GM18951 (cell line): Measurements from ENCODE around the gene COA1.
"Not testable (repeated sequence)": the region's sequence is repeated elsewhere in the genome, so short reads cannot be mapped to it uniquely, and the experiment has no call there.

ENCODE experiments used
- POLR2A ChIP-seq: IDR thresholded peaks from 4 replicates; pipeline ENCODE4 v1.6.1; 2011; ENCODE audit warnings: mild to moderate bottlenecking; ENCODE audit not compliant: insufficient read length, insufficient read depth; ENCODE audit errors: extremely low read depth
- in situ Hi-C: fragments of 300-500 bp; cut with MboI; formaldehyde crosslinking; loops from one replicate; pipeline ENCODE4 v1.12.0; 2022; ENCODE audit warnings: low sequenced_read_pairs, mixed read lengths, inconsistent platforms; ENCODE audit not compliant: unreplicated experiment

Gene COA1

DNA sequence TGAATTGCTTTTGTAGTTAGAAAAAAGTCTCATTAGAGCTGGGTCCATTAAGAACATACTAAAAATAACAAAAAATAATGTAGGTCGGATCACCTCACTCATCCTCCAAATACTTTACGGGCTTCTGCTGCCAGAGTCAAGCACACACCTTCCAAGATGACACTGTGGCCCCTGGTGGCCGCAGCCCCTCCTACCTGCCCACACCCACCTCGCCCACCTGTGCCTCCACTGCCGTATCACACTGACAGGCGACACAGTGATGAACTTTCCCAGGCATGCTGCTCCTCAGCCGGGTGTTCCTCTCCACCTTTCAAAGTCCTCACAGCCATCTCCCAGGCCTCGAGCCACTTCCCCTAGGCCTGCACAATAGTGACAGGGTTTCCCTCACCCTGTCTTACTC, 85.5 kb downstream of the COA1 start:
- in situ Hi-C loops: no loop called here
- TF ChIP-seq POLR2A: no peak

- in situ Hi-C loops: no loop called here
- TF ChIP-seq POLR2A: peak; percentile 33
Measured at GRCh38 chr7:43642897-43643630, 86.3 kb downstream of the COA1 start.

DNA sequence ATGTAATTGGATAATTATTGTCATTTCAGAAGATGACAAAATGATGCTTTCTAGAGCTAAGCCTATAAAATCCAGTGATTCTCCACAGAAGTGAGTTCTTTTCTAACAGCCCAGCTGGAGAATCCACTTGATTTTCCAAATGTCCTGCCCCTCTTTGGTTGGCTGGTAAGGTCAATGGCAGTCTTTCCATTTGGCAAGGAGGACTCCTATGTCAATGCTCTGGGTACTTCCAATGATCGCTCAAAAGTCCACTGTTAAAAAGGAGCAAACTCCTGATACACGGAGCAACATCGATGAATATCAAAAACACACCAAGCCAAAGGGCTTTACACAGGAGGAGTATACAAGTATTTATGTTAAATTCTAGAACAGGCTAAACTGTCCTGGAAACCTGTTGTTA, 88.6 kb downstream of the COA1 start:
- TF ChIP-seq POLR2A: no peak
- in situ Hi-C loops: no loop called here

- in situ Hi-C loops: no loop called here
- no peak for TF ChIP-seq POLR2A
Measured at GRCh38 chr7:43639858-43640491, 89.3 kb downstream of the COA1 start.

- no peak for TF ChIP-seq POLR2A
- in situ Hi-C loops: no loop called here
Measured at GRCh38 chr7:43637114-43637806, 92.1 kb downstream of the COA1 start.

- in situ Hi-C loops: no loop called here
- TF ChIP-seq POLR2A: no peak
Measured at GRCh38 chr7:43636093-43636492, 93.2 kb downstream of the COA1 start.

DNA sequence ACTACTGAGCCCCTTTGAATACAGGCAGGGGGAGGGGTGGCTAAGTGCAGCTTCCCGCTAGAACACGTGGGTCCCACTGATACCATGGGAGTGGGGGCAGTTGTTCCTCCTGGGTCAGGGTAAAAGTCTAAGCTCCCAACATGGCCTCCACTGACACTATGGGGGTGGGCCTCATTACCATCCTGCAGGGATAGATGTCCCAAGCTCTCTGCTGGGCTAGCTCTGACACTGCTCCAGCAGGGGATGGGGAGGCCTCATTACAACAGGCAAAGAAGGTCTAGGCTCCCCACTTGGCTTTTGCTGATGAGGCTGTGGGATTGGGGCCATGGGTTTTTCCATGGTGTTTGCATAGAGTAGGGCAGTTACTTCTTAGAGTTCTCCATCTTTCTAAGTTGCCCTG, 94.9 kb downstream of the COA1 start:
- no peak for TF ChIP-seq POLR2A
- in situ Hi-C loops: no loop called here

DNA sequence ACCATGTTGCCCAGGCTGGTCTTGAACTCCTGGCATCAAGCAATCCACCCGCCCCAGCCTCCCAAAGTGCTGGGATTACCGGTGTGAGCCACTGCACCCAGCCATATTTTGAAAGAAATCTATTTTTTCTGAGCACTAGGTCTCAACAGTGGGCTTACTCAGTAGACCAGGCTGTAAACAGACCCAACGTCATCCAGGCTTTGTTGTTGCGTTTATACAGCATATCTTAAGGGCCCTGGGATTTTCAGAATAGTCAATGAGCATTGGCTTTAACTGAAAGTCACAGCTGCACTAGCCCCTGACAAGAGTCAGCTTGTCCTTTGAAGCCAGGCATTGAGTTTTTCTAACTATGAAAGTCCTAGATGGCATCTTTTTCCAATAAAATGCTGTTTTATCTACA, 96.6 kb downstream of the COA1 start:
- no peak for TF ChIP-seq POLR2A
- in situ Hi-C loops: no loop called here

DNA sequence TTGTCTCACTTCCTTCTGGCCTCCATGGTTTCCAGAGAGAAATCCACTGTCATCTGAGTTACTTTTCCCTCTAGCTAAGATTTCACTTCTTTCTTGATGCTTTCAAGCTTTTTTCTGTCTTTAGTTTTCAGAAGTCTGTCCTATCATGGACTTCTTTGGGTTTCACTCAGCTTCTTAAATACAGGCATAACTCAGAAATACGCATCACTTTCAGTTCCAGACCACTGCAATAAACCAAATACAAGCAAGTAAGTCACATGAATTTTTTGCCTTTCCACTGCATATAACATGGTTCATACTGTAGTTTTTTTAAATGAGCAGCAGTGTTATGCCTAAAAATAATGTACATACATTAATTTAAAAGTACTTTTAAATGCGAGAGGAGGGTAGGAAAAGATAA, 97.8 kb downstream of the COA1 start:
- in situ Hi-C loops: no loop called here
- no peak for TF ChIP-seq POLR2A

- in situ Hi-C loops: no loop called here
- TF ChIP-seq POLR2A: no peak
Measured at GRCh38 chr7:43630482-43630881, 98.8 kb downstream of the COA1 start.

- in situ Hi-C loops: no loop called here
- TF ChIP-seq POLR2A: no peak
Measured at GRCh38 chr7:43629857-43630256, 99.5 kb downstream of the COA1 start.

DNA sequence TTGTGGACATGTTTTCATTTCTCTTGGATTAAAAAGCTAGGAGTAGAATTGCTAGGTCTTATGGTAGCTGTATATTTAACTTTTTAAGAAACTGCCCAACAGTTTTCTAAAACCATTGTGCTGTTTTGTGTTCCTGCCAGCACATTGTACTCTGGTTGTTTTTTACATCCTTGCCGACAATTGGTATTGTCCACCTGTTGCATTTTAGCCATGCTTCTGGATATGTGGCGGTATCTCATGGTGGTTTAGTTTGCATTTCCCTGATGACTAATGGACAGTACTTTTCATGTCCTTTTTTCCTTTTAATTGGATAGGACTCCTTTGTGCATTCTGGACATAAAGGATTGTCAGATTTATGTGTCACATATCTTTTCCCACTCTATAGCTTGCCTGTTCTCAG, 100.9 kb downstream of the COA1 start:
- TF ChIP-seq POLR2A: no peak
- in situ Hi-C loops: no loop called here

DNA sequence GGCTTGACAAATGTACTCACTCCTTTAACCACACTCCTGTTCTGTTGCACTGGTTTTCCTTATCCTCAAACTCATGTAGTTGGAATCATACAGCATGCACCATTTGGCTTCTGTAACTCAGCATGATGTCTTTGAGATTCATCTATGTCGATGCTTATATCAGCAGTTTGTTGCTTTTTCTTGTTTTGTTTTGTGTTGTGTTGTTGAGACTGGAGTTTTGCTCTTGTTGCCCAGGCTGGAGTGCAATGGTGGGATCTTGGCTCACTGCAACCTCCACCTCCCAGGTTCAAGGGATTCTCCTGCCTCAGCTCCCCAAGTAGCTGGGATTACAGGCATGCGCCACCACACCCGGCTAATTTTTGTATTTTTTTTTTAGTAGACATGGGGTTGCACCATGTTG, 101.5 kb downstream of the COA1 start:
- in situ Hi-C loops: not testable (repeated sequence)

DNA sequence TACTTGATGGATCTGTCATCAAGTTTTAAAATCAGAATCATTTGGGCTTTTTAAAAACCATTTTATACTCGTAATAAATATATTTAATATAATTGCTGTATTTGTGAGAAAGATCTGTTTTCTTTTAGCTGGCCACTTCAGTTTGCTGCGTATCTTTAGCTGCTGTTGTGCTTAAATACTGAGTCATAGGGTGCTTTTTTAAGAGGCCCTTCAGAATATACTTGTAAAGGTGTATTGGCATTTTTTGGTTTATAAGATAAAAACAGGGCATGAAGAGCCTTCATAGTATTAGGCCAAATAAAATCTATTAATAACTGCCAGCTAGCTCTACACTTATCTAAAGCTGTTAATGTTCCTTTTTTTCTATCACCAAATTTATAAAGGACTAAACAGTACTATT, 102.6 kb downstream of the COA1 start:
- TF ChIP-seq POLR2A: no peak
- in situ Hi-C loops: no loop called here
